HG03565 (cell line): ENCODE measurements around the gene SELENON.

Source experiments
- ATAC-seq: cut with Tn5 transposase; IDR thresholded peaks from one replicate; pipeline ENCODE4 v1.9.1; 2021; ENCODE audit warnings: mild to moderate bottlenecking, moderate library complexity; ENCODE audit not compliant: unreplicated experiment

SELENON gene

GRCh38 chr1:25861316-25862286 is 61.6 kb downstream of the SELENON start:
- ATAC-seq: no peak

DNA sequence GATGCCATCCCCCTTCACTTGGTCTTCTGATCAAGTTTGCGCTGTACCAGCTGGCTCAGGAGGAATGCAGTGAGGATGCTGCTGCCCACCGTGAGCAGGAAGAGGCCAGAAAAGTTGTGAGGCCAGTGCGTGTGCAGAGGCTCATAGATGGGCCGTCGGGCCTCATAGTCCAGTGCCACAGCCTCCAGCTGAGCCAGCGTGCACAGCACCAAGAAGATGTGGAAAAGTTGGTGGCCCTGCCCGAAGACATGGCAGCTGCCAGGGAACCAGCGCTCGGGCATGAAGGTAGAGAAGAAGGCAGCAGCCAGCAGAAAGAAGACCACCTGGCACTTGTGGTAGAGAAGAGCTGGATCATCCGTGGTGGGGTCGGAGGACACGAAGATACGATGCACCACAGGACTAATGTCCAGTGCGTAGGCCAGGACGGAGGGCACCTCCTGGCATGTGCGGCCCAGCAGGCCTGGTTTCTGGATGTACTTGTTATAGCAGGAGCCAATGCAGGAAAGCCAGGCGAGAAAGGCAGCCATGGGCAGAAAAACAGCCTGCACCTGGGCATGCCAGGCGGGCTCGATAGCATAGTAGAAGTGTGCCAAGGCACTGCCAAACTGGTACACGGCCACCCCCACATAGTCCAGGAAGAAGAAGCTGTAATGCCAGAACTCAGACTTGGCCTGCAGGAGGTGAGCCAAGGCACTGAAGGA is 62.9 kb downstream of the SELENON start:
- ATAC-seq: no peak

- no peak for ATAC-seq
Measured at GRCh38 chr1:25863486-25864262, 63.7 kb downstream of the SELENON start.

DNA sequence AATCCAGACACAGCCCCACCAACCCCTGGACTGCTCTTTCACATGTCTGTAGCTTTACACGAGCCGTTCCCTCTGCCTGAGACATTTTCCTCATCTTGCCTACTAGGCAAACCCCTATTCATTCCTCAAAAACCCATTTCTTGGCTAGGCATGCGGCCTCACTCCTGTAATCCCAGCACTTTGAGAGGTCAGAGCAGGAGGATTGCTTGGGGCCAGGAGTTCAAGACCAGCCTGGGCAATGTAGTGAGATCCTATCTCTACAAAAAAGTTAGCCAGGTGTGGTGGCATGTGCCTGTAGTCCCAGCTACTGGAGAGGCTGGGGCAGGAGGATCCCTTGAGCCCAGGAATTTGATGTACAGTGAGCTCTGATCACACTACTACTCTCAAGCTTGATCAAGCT is 64.4 kb downstream of the SELENON start:
- no peak for ATAC-seq

DNA sequence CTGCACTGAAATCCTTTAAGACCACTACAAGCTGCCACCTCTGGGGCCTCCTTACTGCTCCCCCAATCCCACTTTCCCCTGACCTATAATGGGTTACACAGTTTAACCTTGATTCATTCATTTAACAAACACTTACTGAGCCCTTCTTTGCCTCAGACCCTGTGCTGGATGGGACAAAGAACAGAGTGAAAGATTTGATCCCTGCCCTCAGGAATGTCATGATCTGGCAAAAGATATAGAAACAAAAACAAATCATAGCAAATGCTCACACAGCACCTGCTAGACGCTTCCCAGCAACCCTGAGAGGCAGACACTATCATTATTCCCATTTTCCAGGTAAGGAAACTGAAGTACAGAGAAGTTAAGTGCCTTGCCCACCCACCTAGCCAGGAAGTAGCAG is 66.3 kb downstream of the SELENON start:
- no peak for ATAC-seq

- ATAC-seq: no peak
Measured at GRCh38 chr1:25867210-25867991, 67.4 kb downstream of the SELENON start.
